ENCODE measurements around the gene SUFU. TPM values are rescaled to one million over a fixed set of nuclear protein-coding genes. Genes with fewer than 3 reads are reported as not detected.

Gene SUFU
- total and polyA plus RNA-seq, 9 donors: 4.6 to 19.1 (median 14.2) TPM

DNA sequence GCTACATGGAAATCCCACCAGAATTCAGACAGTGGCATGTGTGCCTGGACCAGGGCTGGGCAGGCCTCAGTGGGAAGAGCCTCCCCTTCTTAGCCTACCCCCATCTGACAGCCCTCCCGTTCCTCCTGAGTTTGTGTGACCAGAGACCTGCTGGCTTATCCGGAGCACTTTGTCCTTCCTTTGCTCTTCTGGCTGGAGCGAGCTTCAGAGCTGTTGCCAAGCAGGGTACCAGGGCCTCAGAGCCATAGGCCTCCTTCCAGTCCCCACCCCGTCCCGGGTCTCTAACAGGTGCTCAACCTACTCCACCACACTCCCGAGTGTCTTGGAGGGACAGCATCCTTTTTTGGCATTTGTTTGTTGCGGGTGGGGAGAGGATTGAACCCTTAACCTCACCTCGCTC lies 114.0 kb downstream of the SUFU start:
- intact Hi-C loops (cut with DNase I): no loop called here
- H3K4me1 ChIP-seq (ENCODE audit: insufficient read depth): peaks cover 12% of the 10 kb centered on the region
- TF ChIP-seq POLR2A (IDR thresholded peaks at IDR 0.05): no peak
- TF ChIP-seq, protein P1, sequence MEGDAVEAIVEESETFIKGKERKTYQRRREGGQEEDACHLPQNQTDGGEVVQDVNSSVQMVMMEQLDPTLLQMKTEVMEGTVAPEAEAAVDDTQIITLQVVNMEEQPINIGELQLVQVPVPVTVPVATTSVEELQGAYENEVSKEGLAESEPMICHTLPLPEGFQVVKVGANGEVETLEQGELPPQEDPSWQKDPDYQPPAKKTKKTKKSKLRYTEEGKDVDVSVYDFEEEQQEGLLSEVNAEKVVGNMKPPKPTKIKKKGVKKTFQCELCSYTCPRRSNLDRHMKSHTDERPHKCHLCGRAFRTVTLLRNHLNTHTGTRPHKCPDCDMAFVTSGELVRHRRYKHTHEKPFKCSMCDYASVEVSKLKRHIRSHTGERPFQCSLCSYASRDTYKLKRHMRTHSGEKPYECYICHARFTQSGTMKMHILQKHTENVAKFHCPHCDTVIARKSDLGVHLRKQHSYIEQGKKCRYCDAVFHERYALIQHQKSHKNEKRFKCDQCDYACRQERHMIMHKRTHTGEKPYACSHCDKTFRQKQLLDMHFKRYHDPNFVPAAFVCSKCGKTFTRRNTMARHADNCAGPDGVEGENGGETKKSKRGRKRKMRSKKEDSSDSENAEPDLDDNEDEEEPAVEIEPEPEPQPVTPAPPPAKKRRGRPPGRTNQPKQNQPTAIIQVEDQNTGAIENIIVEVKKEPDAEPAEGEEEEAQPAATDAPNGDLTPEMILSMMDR (IDR thresholded peaks at IDR 0.05): no peak
- TF ChIP-seq EP300 (IDR thresholded peaks at IDR 0.05): no peak
- H3K9me3 ChIP-seq: no peaks in the 10 kb centered on the region
- no peak overlapping the region for H3K27ac ChIP-seq
- no peaks in the 10 kb centered on the region for H3K27me3 ChIP-seq
- no peaks in the 10 kb centered on the region for H3K36me3 ChIP-seq
- 84 to 88% (median 86%) methylated on average over 8 of the region's 8 CpGs for WGBS, 3 donors
- DNase-seq: no peak
- H3K4me3 ChIP-seq: no peak overlapping the region

DNA sequence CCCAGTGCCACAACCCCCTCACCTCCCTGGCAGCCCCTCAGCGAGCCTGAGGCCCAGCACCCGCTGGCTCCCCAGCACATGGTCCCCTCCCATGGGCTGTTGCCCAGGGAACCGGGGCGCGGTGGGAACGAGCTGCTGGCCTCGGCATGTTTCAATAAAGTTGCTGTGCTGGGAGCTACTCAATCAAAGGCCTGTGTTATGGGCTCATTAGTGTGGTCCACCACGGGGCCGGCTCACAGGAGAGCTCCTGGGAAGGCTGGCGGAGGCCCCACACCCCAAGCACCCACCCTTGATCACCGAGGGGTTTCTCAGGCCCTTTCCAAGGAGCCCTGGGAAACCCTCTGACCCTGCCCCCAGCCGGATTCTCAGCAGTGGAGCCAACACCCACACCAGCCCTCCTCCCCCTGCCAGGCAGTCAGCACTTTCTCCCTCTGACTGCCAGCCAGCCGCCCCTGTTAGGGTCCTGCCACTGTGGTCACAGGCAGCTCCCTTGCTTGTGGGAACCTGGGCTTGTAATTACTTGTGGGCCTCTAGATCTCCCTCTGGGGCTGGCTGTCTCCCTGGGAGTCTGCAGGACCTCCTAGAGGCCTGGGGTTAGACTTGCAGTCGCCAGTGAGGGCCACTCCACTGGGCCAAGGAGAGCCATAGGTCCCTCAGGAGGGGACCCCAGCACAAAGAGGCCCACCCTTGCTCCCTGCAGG lies 115.7 kb downstream of the SUFU start:
- 58 to 63% (median 63%) methylated on average over 13 to 14 of the region's 14 CpGs for WGBS, 3 donors
- TF ChIP-seq EP300 (IDR thresholded peaks at IDR 0.05): no peak
- TF ChIP-seq, protein P1 (IDR thresholded peaks at IDR 0.05): no peak
- TF ChIP-seq POLR2A (IDR thresholded peaks at IDR 0.05): no peak
- H3K27me3 ChIP-seq: no peaks in the 10 kb centered on the region
- H3K9me3 ChIP-seq: no peaks in the 10 kb centered on the region
- H3K4me1 ChIP-seq (ENCODE audit: insufficient read depth): peaks cover 12% of the 10 kb centered on the region
- no peak overlapping the region for H3K4me3 ChIP-seq
- intact Hi-C loops (cut with DNase I): no loop called here
- H3K36me3 ChIP-seq: no peaks in the 10 kb centered on the region
- DNase-seq: no peak
- H3K27ac ChIP-seq: peak overlapping the region; percentile 47 to 60

DNA sequence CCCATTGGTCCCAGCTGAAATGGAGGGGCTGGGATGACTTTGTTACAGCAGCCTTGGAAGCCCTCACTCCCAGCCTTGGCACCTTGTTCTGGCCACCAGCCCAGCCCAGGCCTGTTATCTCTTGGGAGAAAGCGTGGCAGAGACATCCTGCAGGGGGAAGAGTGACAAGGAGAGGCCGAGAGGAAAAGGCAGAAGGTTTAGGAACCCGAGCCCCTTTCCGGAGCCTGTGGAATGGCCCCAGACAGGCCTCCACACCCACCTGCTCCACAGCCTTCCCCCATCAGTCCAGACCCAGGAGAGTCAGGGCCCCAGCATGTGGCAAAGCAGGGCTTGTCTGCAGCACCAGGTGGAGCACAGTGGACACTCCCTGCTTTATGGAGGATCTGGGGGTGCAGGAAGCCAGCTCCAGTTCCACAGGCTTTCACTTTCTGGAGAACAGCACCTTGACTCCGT lies 116.4 kb downstream of the SUFU start:
- Histone ChIP-seq H3K27me3 (no peaks in the 10 kb centered on the region), H3K4me1 (ENCODE audit: insufficient read depth) (peaks cover 14% of the 10 kb centered on the region), H3K9me3 (no peaks in the 10 kb centered on the region), H3K36me3 (no peaks in the 10 kb centered on the region), H3K27ac (peak overlapping the region in 1 of 2 donors; percentile 60), H3K4me3 (no peak overlapping the region)
- WGBS, 3 donors: 13 to 21% (median 18%) methylated on average over 5 of the region's 5 CpGs
- TF ChIP-seq POLR2A (IDR thresholded peaks at IDR 0.05) (no peak), EP300 (IDR thresholded peaks at IDR 0.05) (no peak)
- TF ChIP-seq, protein P1 (IDR thresholded peaks at IDR 0.05): no peak
- intact Hi-C loops (cut with DNase I): no loop called here
- DNase-seq: peak in 2 of 5 donors; percentile 57 to 68

DNA sequence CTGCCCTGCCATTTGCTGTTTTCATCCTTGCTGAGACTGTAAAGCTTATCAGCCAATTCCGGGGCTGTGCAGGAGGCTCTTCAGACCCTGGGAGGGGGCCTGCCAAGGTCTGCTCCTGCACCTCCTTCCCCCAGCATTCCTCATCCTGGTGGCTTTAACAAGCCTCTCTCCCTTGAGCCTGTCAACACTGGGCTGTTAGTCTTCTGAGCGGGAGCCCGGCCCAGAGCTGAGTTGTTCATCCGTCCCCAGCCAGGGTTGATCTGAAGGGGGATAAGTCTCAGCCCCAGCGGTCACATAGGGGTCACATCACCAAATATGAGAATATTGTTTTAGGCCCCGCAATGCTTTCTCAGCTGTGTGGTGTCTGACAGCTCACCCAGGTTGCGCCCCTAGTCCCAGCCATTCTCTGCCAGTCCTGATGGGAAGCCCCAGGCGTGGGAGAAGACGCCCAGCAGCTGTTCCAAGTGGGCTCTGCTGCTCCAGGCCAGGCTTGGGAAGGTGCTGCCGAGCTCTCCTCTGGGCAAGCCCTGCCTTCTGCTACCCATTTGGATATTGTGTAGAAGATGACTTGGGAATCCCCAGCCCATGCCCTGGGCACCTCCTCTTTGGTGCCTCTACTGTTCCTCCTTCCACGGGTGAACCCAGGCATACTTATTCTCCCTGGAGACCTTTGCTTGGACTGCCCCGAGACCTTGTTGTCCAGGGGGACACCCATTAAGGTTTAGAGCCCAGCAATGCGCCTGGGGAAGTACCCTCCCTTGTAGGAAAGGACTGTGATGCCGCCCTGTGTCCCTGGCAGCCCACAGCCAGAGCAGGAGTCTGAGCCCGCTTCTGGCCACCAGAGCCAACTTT lies 117.0 kb downstream of the SUFU start:
- H3K27ac ChIP-seq: peak overlapping the region in 1 of 2 donors; percentile 60
- H3K9me3 ChIP-seq: no peaks in the 10 kb centered on the region
- peak in 1 of 5 donors; percentile 40 for DNase-seq
- WGBS, 3 donors: 57 to 64% (median 64%) methylated on average over 13 to 15 of the region's 15 CpGs
- H3K4me1 ChIP-seq (ENCODE audit: insufficient read depth): peaks cover 14% of the 10 kb centered on the region
- intact Hi-C loops (cut with DNase I): no loop called here
- H3K36me3 ChIP-seq: no peaks in the 10 kb centered on the region
- no peak for TF ChIP-seq EP300 (IDR thresholded peaks at IDR 0.05)
- no peak for TF ChIP-seq POLR2A (IDR thresholded peaks at IDR 0.05)
- TF ChIP-seq, protein P1 (IDR thresholded peaks at IDR 0.05): no peak
- H3K27me3 ChIP-seq: no peaks in the 10 kb centered on the region
- H3K4me3 ChIP-seq: no peak overlapping the region
